HG02885 (cell line): ENCODE measurements around the gene ZNF467.

Source experiments
- ATAC-seq: cut with Tn5 transposase; IDR thresholded peaks from one replicate; pipeline ENCODE4 v1.9.1; 2021; ENCODE audit warnings: mild to moderate bottlenecking; ENCODE audit not compliant: unreplicated experiment, poor library complexity

ZNF467 gene

GRCh38 chr7:149731207-149731955 is 42.0 kb downstream of the ZNF467 start:
- no peak for ATAC-seq

GRCh38 chr7:149729983-149730801 is 43.2 kb downstream of the ZNF467 start:
- ATAC-seq: no peak

GRCh38 chr7:149729586-149729982 is 43.8 kb downstream of the ZNF467 start:
- no peak for ATAC-seq

- ATAC-seq: no peak
These were observed 44.7 kb downstream of the ZNF467 start for GRCh38 chr7:149728491-149729375.

GRCh38 chr7:149727899-149728476 is 45.4 kb downstream of the ZNF467 start:
- no peak for ATAC-seq

- no peak for ATAC-seq
These were observed 46.1 kb downstream of the ZNF467 start for GRCh38 chr7:149727053-149727898.

- no peak for ATAC-seq
These were observed 47.5 kb downstream of the ZNF467 start for GRCh38 chr7:149725916-149726315.

- no peak for ATAC-seq
These were observed 48.0 kb downstream of the ZNF467 start for GRCh38 chr7:149725426-149725821.

- ATAC-seq: no peak
These were observed 48.5 kb downstream of the ZNF467 start for GRCh38 chr7:149724661-149725425.

- ATAC-seq: no peak
These were observed 49.4 kb downstream of the ZNF467 start for GRCh38 chr7:149723795-149724495.

- ATAC-seq: no peak
These were observed 50.2 kb downstream of the ZNF467 start for GRCh38 chr7:149723082-149723767.

- ATAC-seq: no peak
These were observed 50.9 kb downstream of the ZNF467 start for GRCh38 chr7:149722356-149722957.

- no peak for ATAC-seq
These were observed 52.2 kb downstream of the ZNF467 start for GRCh38 chr7:149721084-149721601.

GRCh38 chr7:149720372-149721083 is 52.9 kb downstream of the ZNF467 start:
- ATAC-seq: no peak

GRCh38 chr7:149719912-149720335 is 53.5 kb downstream of the ZNF467 start:
- peak; percentile 52 for ATAC-seq
